Measurements from ENCODE around the gene GDF2.

Gene GDF2

GRCh38 chr10:47371629-47372485 lies 49.6 kb downstream of the GDF2 start:
- in situ Hi-C loops (cut with MboI; ENCODE audit: low pct_unique_long_range_greater_than_20kb, low sequenced_read_pairs, unreplicated experiment) = no loop called here
- DNase-seq (ENCODE audit: low spot score) = no peak
- TF ChIP-seq CTCF (IDR thresholded peaks at IDR 0.05; ENCODE audit: extremely low read depth, insufficient read depth, missing control alignments) = no peak

GRCh38 chr10:47372726-47373125 lies 50.5 kb downstream of the GDF2 start:
- in situ Hi-C loops (cut with MboI; ENCODE audit: low pct_unique_long_range_greater_than_20kb, low sequenced_read_pairs, unreplicated experiment) = no loop called here
- DNase-seq (ENCODE audit: low spot score) = no peak
- TF ChIP-seq CTCF (IDR thresholded peaks at IDR 0.05; ENCODE audit: extremely low read depth, insufficient read depth, missing control alignments) = no peak

- no peak for TF ChIP-seq CTCF (IDR thresholded peaks at IDR 0.05; ENCODE audit: extremely low read depth, insufficient read depth, missing control alignments)
- no peak for DNase-seq (ENCODE audit: low spot score)
- in situ Hi-C loops (cut with MboI; ENCODE audit: low pct_unique_long_range_greater_than_20kb, low sequenced_read_pairs, unreplicated experiment) = loop anchor here (25.0 kb wide), 1 partner anchor 1088 kb away; the partner anchor contains the start of gene ANTXRL
Measured at GRCh38 chr10:47374611-47375536, 52.6 kb downstream of the GDF2 start.

- TF ChIP-seq CTCF (IDR thresholded peaks at IDR 0.05; ENCODE audit: extremely low read depth, insufficient read depth, missing control alignments) = no peak
- no peak for DNase-seq (ENCODE audit: low spot score)
- in situ Hi-C loops (cut with MboI; ENCODE audit: low pct_unique_long_range_greater_than_20kb, low sequenced_read_pairs, unreplicated experiment) = loop anchor here (25.0 kb wide), 1 partner anchor 1089 kb away; the partner anchor contains the start of gene ANTXRL
Measured at GRCh38 chr10:47376522-47377220, 54.4 kb downstream of the GDF2 start.
